ENCODE measurements around the gene TTLL13.
"Not testable (repeated sequence)": the region's sequence is repeated elsewhere in the genome, so short reads cannot be mapped to it uniquely, and the experiment has no call there.

Gene TTLL13

DNA sequence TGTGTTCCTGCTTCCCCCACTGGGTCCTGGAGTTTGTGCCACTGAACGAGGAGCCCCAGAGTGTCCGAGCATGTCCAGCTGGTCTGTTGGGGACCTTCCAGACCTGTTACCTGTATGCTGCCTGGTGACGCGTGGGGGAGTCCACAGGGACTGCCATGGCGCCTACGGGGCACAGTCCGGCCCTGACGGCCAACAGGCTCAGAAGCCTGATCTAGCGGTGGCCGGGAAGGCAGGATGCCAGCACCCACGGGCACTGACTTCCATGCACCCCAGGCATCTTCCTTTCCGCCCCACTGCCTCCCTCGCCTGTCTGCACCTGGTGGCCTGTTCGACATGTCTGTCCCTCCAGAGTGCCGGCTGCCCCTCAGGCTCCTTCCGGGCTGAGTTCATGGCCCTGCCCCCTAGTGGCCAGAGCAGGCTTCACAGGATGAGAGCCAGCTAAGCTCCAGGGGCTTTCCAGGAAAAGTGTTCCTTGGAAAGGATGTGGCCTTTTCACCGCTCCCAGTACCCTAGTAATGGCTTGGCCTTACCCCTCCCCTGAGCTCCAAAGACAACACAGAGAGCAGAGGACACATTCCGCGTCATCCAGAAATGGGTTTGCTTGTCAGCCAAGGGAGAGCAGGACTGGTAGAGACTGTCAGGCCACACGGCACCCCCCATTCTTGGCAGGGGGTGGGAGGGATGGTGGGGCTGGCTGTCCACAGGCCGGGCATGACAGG lies 51.8 kb downstream of the TTLL13 start:
- Mint-ChIP-seq H3K9me3 (no peaks in the 10 kb centered on the region), H3K4me1 (ENCODE audit: low read depth) (peaks cover 23% of the 10 kb centered on the region), H3K27me3 (no peaks in the 10 kb centered on the region), H3K27ac (no peak overlapping the region), H3K4me3 (no peak overlapping the region), H3K36me3 (ENCODE audit: low read depth) (no peaks in the 10 kb centered on the region)

DNA sequence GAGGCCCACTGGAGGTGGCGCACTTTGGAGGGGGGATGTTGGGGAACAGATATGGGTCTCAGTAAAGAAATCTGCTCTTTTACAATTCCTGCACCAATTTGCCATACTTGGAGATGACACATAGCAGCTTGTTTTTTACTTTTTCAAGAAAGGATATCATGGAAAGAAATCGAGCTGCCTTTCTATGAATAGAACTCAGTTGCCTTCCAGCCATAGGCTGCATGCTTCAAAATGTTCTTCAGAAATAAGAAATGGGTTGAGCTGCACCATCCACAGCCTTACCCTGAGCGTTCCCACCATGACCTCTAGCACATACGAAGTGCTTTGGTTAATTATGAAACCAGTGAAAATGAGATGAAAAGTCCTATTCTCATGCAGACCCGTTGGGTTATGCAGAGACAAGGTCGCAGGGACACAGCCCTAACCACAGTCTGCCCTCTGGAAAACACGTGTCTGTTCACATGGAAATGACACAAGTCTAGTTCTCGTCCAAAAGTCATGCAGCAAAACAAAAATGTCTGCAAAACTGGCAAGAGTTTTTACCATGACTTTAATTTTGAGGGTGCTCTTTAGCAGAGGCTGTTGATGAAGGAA lies 52.4 kb downstream of the TTLL13 start:
- no peaks in the 10 kb centered on the region for H3K36me3 Mint-ChIP-seq (ENCODE audit: low read depth)
- H3K27ac Mint-ChIP-seq, result no peak overlapping the region
- H3K27me3 Mint-ChIP-seq, result no peaks in the 10 kb centered on the region
- H3K9me3 Mint-ChIP-seq, result no peaks in the 10 kb centered on the region
- peaks cover 29% of the 10 kb centered on the region for H3K4me1 Mint-ChIP-seq (ENCODE audit: low read depth)
- no peak overlapping the region for H3K4me3 Mint-ChIP-seq

DNA sequence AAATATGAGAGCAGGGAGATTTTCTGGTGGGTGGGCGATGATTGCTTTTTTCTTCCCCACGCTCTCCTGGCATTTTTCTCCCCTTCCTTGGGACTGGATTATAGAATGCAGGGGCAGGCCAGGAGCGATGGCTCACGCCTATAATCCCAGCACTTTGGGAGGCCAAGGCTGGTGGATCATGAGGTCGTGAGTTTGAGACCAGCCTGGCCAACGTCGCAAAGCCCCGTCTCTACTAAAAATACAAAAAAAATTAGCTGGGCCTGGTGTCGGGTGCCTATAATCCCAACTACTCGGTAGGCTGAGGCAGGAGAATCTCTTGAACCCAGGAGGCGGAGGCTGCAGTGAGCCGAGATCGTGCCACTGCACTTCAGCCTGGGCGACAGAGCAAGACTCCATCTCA lies 56.0 kb downstream of the TTLL13 start:
- not testable (repeated sequence) for H3K9me3 Mint-ChIP-seq; H3K27ac Mint-ChIP-seq; H3K36me3 Mint-ChIP-seq (ENCODE audit: low read depth); H3K4me3 Mint-ChIP-seq; H3K27me3 Mint-ChIP-seq
- H3K4me1 Mint-ChIP-seq (ENCODE audit: low read depth), result peaks cover 41% of the 10 kb centered on the region

DNA sequence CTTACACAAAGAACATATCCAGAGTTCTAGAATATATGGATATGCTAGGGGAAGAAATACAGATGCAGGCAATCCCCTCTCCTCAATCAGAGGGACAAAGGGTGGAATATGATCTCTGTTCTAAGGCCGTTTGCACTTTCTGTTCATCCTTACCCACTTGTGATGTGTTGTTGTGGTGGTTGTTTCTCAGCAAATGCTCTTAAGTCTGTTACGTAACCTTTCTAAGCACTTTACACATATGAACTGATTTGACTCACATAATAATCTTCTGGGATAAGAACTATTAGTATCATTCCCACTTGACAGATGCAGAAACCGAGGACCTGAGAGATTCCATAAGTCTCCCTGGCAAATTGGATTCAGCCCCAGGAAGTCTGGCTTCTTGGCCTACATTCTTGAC lies 56.6 kb downstream of the TTLL13 start:
- peaks cover 41% of the 10 kb centered on the region for H3K4me1 Mint-ChIP-seq (ENCODE audit: low read depth)
- H3K27me3 Mint-ChIP-seq, result no peaks in the 10 kb centered on the region
- no peaks in the 10 kb centered on the region for H3K9me3 Mint-ChIP-seq
- H3K4me3 Mint-ChIP-seq, result peak overlapping the region; percentile 49
- peak overlapping the region; percentile 69 for H3K27ac Mint-ChIP-seq
- no peaks in the 10 kb centered on the region for H3K36me3 Mint-ChIP-seq (ENCODE audit: low read depth)

DNA sequence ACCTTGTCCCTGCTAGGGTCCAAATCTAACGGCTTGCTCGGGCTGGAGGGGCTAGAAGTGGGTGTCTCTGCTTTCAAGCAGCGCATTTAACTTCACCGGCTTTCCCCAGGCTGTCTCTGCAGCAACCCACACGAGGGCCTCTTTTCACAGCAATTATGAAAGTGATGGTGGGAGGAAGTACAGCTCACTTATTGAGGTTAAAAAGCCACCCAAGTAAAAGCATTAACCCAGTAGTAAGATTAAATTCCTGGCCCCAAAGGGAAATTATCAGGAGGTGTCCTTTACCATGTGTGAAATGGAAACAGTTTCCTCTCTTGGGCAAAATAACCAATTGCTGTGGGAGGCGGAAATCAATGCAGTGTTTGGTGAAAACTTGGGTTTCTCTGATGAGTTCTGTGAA lies 57.2 kb downstream of the TTLL13 start:
- Mint-ChIP-seq H3K9me3 (no peaks in the 10 kb centered on the region), H3K4me3 (peak overlapping the region; percentile 49), H3K27me3 (no peaks in the 10 kb centered on the region), H3K36me3 (ENCODE audit: low read depth) (no peaks in the 10 kb centered on the region), H3K4me1 (ENCODE audit: low read depth) (peaks cover 36% of the 10 kb centered on the region), H3K27ac (peak overlapping the region; percentile 69)

DNA sequence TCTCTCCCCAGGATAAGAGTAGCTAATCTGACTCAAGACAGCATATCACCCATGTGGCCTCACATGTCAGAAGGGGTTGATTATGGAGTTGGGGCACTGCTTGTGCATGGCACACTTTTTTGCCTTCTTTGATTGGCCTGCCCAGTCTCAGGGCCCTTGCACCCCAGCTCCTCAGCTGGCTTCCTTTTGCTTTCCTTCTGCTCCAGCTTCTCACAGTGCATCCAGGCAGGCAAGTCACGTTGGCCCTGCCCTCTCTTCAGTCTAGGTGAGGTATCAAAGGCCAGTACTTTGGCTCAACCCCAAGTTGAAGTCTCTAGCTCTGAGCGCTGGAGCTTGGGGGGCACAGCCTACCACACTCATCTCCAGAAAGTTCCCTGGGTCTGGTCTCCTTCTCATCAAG lies 58.3 kb downstream of the TTLL13 start:
- Mint-ChIP-seq H3K9me3 (no peaks in the 10 kb centered on the region), H3K4me1 (ENCODE audit: low read depth) (peaks cover 38% of the 10 kb centered on the region), H3K27ac (no peak overlapping the region), H3K36me3 (ENCODE audit: low read depth) (no peaks in the 10 kb centered on the region), H3K4me3 (no peak overlapping the region), H3K27me3 (no peaks in the 10 kb centered on the region)

DNA sequence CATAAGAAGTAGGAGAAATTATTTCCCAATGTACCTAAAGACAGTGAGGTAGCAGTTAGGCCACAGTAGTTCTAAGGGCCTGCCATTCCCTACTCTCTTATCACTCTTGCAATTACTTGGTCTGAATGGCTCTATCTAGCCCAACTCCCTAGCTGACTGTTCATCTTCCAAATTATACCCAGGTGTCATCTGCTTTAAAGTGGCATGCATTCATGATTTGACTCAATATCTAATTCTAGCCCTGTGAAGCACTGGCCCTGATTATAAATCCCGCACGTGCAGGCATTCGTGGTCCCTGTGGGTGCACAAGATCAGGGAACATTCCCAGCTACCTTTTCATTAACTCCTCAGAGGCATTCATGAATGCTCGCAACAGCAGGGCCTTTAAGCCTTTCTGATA lies 59.7 kb downstream of the TTLL13 start:
- H3K27me3 Mint-ChIP-seq, result no peaks in the 10 kb centered on the region
- H3K9me3 Mint-ChIP-seq, result no peaks in the 10 kb centered on the region
- H3K27ac Mint-ChIP-seq, result no peak overlapping the region
- no peak overlapping the region for H3K4me3 Mint-ChIP-seq
- no peaks in the 10 kb centered on the region for H3K36me3 Mint-ChIP-seq (ENCODE audit: low read depth)
- H3K4me1 Mint-ChIP-seq (ENCODE audit: low read depth), result peaks cover 38% of the 10 kb centered on the region

Data from stimulated activated naive CD8-positive, alpha-beta T cell treated with anti-CD3 and anti-CD28 coated beads, Interleukin-15, Interleukin-2, amounts not matched to agents 100 ng/mL and 50 ng/mL, for 24 hours (primary cell).